ENCODE results near the gene CAMTA1. TPM values are rescaled to one million over a fixed set of nuclear protein-coding genes. Genes with fewer than 3 reads are reported as not detected.

The CAMTA1 gene
- total RNA-seq, 1 donor from 2014 or later: 47.9 TPM

DNA sequence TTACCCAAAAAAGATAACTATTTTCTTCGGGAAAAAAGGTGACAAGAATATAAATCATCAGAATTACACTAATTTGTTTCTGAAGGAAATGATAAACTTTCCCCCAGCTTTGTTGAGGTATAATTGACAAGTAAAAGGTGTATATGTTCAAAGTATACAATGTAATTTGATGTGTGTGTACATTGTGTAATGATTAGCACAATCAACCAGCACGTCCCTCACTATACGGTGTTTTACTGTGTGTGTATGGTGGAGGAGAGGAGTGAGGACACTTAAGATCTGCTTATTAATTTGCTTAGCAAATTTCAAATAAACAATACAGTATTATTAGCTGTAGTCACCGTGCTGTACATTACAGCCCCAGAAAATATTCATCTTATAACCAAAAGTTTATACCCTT lies 77.7 kb downstream of the CAMTA1 start:
- Histone ChIP-seq H3K27ac (no peak overlapping the region), H3K4me3 (no peak overlapping the region), H3K9me3 (no peaks in the 10 kb centered on the region), H3K36me3 (peaks cover 6% of the 10 kb centered on the region), H3K4me1 (peaks cover 12% of the 10 kb centered on the region), H3K27me3 (ENCODE audit: low read depth) (no peaks in the 10 kb centered on the region)
- intact Hi-C loops (cut with DNase I): no loop called here
- ATAC-seq (no peak), DNase-seq (no peak)
- TF ChIP-seq, protein P1, sequence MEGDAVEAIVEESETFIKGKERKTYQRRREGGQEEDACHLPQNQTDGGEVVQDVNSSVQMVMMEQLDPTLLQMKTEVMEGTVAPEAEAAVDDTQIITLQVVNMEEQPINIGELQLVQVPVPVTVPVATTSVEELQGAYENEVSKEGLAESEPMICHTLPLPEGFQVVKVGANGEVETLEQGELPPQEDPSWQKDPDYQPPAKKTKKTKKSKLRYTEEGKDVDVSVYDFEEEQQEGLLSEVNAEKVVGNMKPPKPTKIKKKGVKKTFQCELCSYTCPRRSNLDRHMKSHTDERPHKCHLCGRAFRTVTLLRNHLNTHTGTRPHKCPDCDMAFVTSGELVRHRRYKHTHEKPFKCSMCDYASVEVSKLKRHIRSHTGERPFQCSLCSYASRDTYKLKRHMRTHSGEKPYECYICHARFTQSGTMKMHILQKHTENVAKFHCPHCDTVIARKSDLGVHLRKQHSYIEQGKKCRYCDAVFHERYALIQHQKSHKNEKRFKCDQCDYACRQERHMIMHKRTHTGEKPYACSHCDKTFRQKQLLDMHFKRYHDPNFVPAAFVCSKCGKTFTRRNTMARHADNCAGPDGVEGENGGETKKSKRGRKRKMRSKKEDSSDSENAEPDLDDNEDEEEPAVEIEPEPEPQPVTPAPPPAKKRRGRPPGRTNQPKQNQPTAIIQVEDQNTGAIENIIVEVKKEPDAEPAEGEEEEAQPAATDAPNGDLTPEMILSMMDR (IDR thresholded peaks at IDR 0.05): no peak

DNA sequence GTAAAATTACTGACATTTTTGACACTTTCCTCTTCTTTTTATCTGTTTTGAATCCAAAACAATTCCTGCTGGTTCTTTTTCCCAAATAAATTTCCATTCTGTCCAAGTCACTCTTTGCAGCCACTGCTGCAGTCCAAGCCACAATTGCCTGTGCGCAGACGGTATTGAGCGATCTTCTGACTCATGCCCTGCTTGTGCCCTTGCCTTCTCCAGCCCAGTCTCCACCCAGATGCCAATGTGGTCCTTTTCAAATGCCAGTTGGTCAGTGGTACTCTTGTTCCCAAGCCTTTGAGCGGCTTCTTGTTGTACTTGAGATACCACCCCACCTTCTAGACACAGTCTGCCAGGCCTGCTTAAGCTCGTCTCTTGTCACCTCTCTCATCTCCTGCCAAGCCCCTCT lies 78.9 kb downstream of the CAMTA1 start:
- Histone ChIP-seq H3K9me3 (no peaks in the 10 kb centered on the region), H3K4me1 (peaks cover 22% of the 10 kb centered on the region), H3K27ac (no peak overlapping the region), H3K27me3 (ENCODE audit: low read depth) (no peaks in the 10 kb centered on the region), H3K4me3 (no peak overlapping the region), H3K36me3 (peaks cover 6% of the 10 kb centered on the region)
- intact Hi-C loops (cut with DNase I): no loop called here
- DNase-seq (no peak), ATAC-seq (no peak)
- TF ChIP-seq, protein P1 (IDR thresholded peaks at IDR 0.05): no peak

DNA sequence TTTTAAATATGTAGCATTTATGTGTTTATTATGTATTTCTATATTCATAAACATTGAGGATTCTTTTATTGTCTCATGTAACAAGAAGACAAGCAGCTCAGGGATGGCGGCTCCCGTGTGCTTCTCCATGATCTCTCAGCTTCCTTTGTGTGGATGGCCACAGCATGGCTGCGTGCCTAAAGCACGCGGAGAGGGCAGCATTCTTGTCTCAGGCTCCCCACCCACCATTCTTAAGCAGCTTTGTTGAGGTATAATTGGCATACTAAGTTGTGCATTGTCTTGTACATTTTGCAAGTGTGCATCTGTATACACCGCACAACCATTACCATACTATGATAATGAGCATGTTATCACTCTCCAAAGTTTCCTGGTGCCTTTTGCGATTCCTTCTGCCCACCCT lies 81.6 kb downstream of the CAMTA1 start:
- H3K9me3 ChIP-seq: no peaks in the 10 kb centered on the region
- H3K27me3 ChIP-seq (ENCODE audit: low read depth): no peaks in the 10 kb centered on the region
- TF ChIP-seq, protein P1 (IDR thresholded peaks at IDR 0.05): no peak
- DNase-seq (no peak), ATAC-seq (no peak)
- H3K4me3 ChIP-seq: no peak overlapping the region
- intact Hi-C loops (cut with DNase I): no loop called here
- H3K27ac ChIP-seq: no peak overlapping the region
- H3K4me1 ChIP-seq: peaks cover 18% of the 10 kb centered on the region
- peaks cover 6% of the 10 kb centered on the region for H3K36me3 ChIP-seq

DNA sequence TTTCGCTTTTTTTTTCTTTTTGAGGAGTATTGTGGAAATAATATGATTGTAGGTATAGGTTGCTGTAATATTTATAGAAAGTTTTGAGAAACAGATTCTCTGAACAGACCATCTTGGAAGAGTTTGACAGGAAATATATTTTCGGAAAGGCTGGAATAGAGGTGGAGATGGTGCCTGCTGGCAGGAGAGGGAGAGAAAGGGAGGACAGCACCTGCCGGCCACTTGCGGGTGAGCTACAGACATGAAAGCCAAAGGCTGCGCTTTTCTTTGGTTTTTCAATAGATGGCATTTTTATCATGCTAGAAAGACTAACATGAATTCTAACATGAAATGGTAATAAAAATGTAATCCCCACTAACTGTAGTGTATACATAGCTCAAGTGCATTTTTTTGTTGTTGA lies 82.1 kb downstream of the CAMTA1 start:
- TF ChIP-seq, protein P1 (IDR thresholded peaks at IDR 0.05): no peak
- intact Hi-C loops (cut with DNase I): no loop called here
- Histone ChIP-seq H3K4me1 (peaks cover 18% of the 10 kb centered on the region), H3K36me3 (peaks cover 6% of the 10 kb centered on the region), H3K9me3 (no peaks in the 10 kb centered on the region), H3K4me3 (no peak overlapping the region), H3K27ac (no peak overlapping the region), H3K27me3 (ENCODE audit: low read depth) (no peaks in the 10 kb centered on the region)
- no peak for ATAC-seq
- no peak for DNase-seq

DNA sequence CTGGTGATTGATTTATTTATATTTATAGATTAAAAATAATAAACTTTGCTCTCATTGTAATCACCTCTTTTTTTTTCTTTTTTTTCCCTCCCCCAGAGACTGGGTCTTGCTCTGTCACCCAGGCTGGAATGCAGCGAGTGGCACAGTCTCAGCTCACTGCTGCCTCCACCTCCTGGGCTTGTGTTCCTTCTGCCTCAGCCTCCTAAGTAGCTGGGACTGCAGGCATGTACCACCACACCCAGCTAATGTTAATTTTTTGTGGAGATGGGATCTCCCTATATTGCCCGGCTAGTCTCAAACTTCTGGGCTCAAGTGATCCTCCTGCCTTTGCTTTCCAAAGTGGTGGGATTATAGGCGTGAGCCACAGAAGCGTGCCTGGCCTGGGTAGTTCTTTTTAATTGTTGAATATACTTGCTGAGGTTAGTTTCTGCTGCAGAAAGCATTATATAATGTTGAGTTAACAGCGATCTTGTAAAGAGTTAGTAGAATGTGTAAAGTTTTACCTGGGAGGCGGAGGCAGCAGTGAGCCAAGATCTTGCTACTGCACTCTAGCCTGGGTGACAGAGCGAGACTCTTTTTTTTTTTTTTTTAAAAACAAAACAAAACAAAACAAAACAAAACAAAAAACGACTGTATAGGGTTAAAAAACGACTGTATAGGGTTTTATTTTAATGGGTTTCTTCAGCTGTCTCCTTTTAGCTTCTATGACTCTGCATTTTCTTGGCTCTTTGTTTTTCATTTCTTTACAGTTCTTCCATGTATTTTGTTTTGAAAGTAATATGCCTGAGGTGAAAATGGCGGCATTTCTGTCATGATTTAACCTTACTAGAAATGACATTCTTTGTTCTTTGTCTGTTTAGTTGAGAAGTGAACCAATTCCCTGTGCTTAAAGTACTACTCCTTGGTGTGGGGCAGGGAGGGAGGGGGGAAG lies 82.7 kb downstream of the CAMTA1 start:
- TF ChIP-seq, protein P1 (IDR thresholded peaks at IDR 0.05): no peak
- intact Hi-C loops (cut with DNase I): no loop called here
- peaks cover 18% of the 10 kb centered on the region for H3K4me1 ChIP-seq
- no peaks in the 10 kb centered on the region for H3K27me3 ChIP-seq (ENCODE audit: low read depth)
- ATAC-seq (no peak), DNase-seq (no peak)
- no peak overlapping the region for H3K27ac ChIP-seq
- no peaks in the 10 kb centered on the region for H3K9me3 ChIP-seq
- H3K4me3 ChIP-seq: no peak overlapping the region
- peaks cover 6% of the 10 kb centered on the region for H3K36me3 ChIP-seq

Measured in lower lobe of right lung (tissue), 2 donors.